Skeletal muscle cell (primary cell): ENCODE data around the gene CEP112.
"Not testable (repeated sequence)": the region's sequence is repeated elsewhere in the genome, so short reads cannot be mapped to it uniquely, and the experiment has no call there.

ENCODE experiments used
- DNase-seq: peaks from one replicate; pipeline ENCODE4 v3.0.0-alpha.2; 2010; ENCODE audit warnings: low read depth
- H3K4me3 ChIP-seq: 2 replicates; pipeline ENCODE4 v1.5.1; 2011; ENCODE audit warnings: low read depth, mild to moderate bottlenecking, control low read depth, low read length, moderate library complexity

CEP112 gene

GRCh38 chr17:66091445-66092080, 100.4 kb downstream of the CEP112 start:
- DNase-seq = no peak
- H3K4me3 ChIP-seq = no peak overlapping the region

GRCh38 chr17:66089764-66090163, 102.2 kb downstream of the CEP112 start:
- no peak overlapping the region for H3K4me3 ChIP-seq
- no peak for DNase-seq

GRCh38 chr17:66088173-66088572, 103.8 kb downstream of the CEP112 start:
- DNase-seq = no peak
- no peak overlapping the region for H3K4me3 ChIP-seq

GRCh38 chr17:66087073-66087472, 104.9 kb downstream of the CEP112 start:
- H3K4me3 ChIP-seq = no peak overlapping the region
- DNase-seq = peak; percentile 3

- no peak for DNase-seq
- H3K4me3 ChIP-seq = no peak overlapping the region
Observed at GRCh38 chr17:66085221-66085620, 106.7 kb downstream of the CEP112 start.

- H3K4me3 ChIP-seq, DNase-seq: not testable (repeated sequence)
Observed at GRCh38 chr17:66080670-66081069, 111.3 kb downstream of the CEP112 start.

- DNase-seq = no peak
- no peak overlapping the region for H3K4me3 ChIP-seq
Observed at GRCh38 chr17:66076546-66077190, 115.3 kb downstream of the CEP112 start.

GRCh38 chr17:66073384-66073783, 118.5 kb downstream of the CEP112 start:
- no peak for DNase-seq
- H3K4me3 ChIP-seq = no peak overlapping the region

- no peak overlapping the region for H3K4me3 ChIP-seq
- no peak for DNase-seq
Observed at GRCh38 chr17:66063686-66064085, 128.2 kb downstream of the CEP112 start.

- H3K4me3 ChIP-seq = no peak overlapping the region
- DNase-seq = no peak
Observed at GRCh38 chr17:66056148-66056547, 135.8 kb downstream of the CEP112 start.

GRCh38 chr17:66054242-66054641, 137.7 kb downstream of the CEP112 start:
- no peak for DNase-seq
- H3K4me3 ChIP-seq = no peak overlapping the region

- no peak for DNase-seq
- H3K4me3 ChIP-seq = no peak overlapping the region
Observed at GRCh38 chr17:66044083-66044482, 147.8 kb downstream of the CEP112 start.

- H3K4me3 ChIP-seq = no peak overlapping the region
- DNase-seq = no peak
Observed at GRCh38 chr17:66043419-66043818, 148.5 kb downstream of the CEP112 start.

GRCh38 chr17:66040402-66040801, 151.5 kb downstream of the CEP112 start:
- DNase-seq = no peak
- no peak overlapping the region for H3K4me3 ChIP-seq

- no peak overlapping the region for H3K4me3 ChIP-seq
- no peak for DNase-seq
Observed at GRCh38 chr17:66038125-66038524, 153.8 kb downstream of the CEP112 start.

- no peak for DNase-seq
- no peak overlapping the region for H3K4me3 ChIP-seq
Observed at GRCh38 chr17:66037221-66037620, 154.7 kb downstream of the CEP112 start.

GRCh38 chr17:66032082-66032712, 159.7 kb downstream of the CEP112 start:
- no peak overlapping the region for H3K4me3 ChIP-seq
- no peak for DNase-seq

GRCh38 chr17:66025551-66025950, 166.4 kb downstream of the CEP112 start:
- peak; percentile 2 for DNase-seq
- H3K4me3 ChIP-seq = no peak overlapping the region

GRCh38 chr17:66021757-66022156, 170.2 kb downstream of the CEP112 start:
- H3K4me3 ChIP-seq = no peak overlapping the region
- no peak for DNase-seq

GRCh38 chr17:66018786-66019185, 173.1 kb downstream of the CEP112 start:
- no peak overlapping the region for H3K4me3 ChIP-seq
- DNase-seq = no peak

- H3K4me3 ChIP-seq = no peak overlapping the region
- DNase-seq = no peak
Observed at GRCh38 chr17:66016231-66016630, 175.7 kb downstream of the CEP112 start.
